ENCODE results near the gene FBL.

The FBL gene

GRCh38 chr19:39796000-39796498, 50.1 kb downstream of the FBL start:
- DNase-seq (ENCODE audit: low read depth in 2 of 3, low spot score in 1 of 3) = no peak

GRCh38 chr19:39795001-39795400, 51.2 kb downstream of the FBL start:
- no peak for DNase-seq (ENCODE audit: low read depth in 2 of 3, low spot score in 1 of 3)

GRCh38 chr19:39792999-39793546, 53.1 kb downstream of the FBL start:
- peak; percentile 45 to 76 (median 65) for DNase-seq (ENCODE audit: low read depth in 2 of 3, low spot score in 1 of 3)

- DNase-seq (ENCODE audit: low read depth in 2 of 3, low spot score in 1 of 3) = no peak
Observed at GRCh38 chr19:39788244-39788643, 57.9 kb downstream of the FBL start.

Measured in stimulated activated CD4-positive, alpha-beta T cell treated with anti-CD3 and anti-CD28 coated beads, Interleukin-12 subunit alpha, Interleukin-12 subunit beta, amount 100 ng/mL, for 48 hours (primary cell).